Left lung (tissue), 10 donors: Measurements from ENCODE around the gene TTBK1. TPM values are rescaled to one million over a fixed set of nuclear protein-coding genes. Genes with fewer than 3 reads are reported as not detected.

Experiments used
- ATAC-seq: fragments of 200-7000 bp; cut with Tn5 transposase; one replicate; pipeline ENCODE4 v1.9.1; 2020; ENCODE audit warnings: moderate library complexity
- DNase-seq, 4 donors: peaks; one replicate each; pipeline ENCODE4 v3.0.0-alpha.2; 2013 to 2020
- H3K27ac ChIP-seq, 2 donors: fragments of 200-600 bp; sonication (generic) in 1 of 2; one replicate each; pipeline versions ENCODE4 v1.5.0 to v1.8.0; 2020 to 2021
- H3K27me3 ChIP-seq, 2 donors: fragments of 200-600 bp; sonication (generic) in 1 of 2; one replicate each; pipeline versions ENCODE4 v1.5.0 to v1.8.0; 2020 to 2021
- H3K36me3 ChIP-seq, 2 donors: fragments of 200-600 bp; sonication (generic) in 1 of 2; one replicate each; pipeline versions ENCODE4 v1.5.0 to v1.8.0; 2020 to 2021
- H3K4me1 ChIP-seq, 2 donors: fragments of 200-600 bp; one replicate each; pipeline ENCODE4 v1.8.0; 2021
- H3K4me3 ChIP-seq, 2 donors: fragments of 200-600 bp; sonication (generic) in 1 of 2; one replicate each; pipeline versions ENCODE4 v1.5.0 to v1.8.0; 2020 to 2021; ENCODE audit warnings: mild to moderate bottlenecking in 1 of 2
- H3K9me3 ChIP-seq, 2 donors: fragments of 200-600 bp; sonication (generic) in 1 of 2; one replicate each; pipeline versions ENCODE4 v1.5.0 to v1.8.0; 2020 to 2021
- CTCF ChIP-seq, 2 donors: fragments of 200-600 bp; sonication (generic) in 1 of 2; IDR thresholded peaks; one replicate each; pipeline versions ENCODE4 v1.5.0 to v1.8.0; 2021; ENCODE audit warnings: antibody characterized with exemption in 2 of 2
- intact Hi-C, 2 donors: fragments of 100-400 bp; cut with DNase I; formaldehyde crosslinking; loops; one replicate each; pipeline versions ENCODE4 v1.11.2 to v1.14.2; 2022
- polyA plus RNA-seq, 6 donors: library from polyadenylated mRNA; unstranded; fragments of 120-200 nt; gene quantifications; one replicate each; pipeline ENCODE4 v1.2.1, GENCODE V29; 2013; ENCODE audit not compliant: insufficient read length in 6 of 6
- total RNA-seq, 2 donors: library from RNA; stranded (reverse); fragmentation: NEBNext Ultra II Directional; extraction: Animal tissue kit (Norgen Biotek cat#: 25700); gene quantifications; one replicate each; pipeline ENCODE4 v1.2.1, GENCODE V29; 2021
- donor health status: DM: no; HTN: yes; CAD: no.
- donor health status: DM: no; HTN: no; CAD: no.

TTBK1 gene
- total and polyA plus RNA-seq, 8 donors = 0.08 to 0.94 (median 0.62) TPM

DNA sequence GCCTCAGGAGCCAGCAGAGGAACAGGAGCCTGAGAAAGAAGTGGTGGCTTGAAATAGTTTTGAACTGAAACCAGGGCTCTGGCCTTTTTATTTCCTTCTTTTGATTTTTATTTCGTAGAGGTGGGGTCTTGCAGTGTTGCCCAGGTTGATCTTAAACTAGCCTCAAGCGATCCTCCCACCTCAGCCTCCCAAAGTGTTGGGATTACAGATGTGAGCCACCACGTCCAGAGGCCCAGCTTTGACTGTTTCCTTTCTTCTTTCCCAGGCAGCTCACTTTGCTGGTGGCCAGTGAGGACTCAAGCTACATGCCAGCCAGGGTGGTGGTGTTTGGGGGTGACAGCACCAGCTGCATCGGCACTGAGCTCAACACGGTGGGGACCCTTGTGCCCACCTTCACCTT, 40.8 kb upstream of the TTBK1 start:
- no peak for TF ChIP-seq CTCF (IDR thresholded peaks at IDR 0.05)
- Histone ChIP-seq H3K9me3 (no peaks in the 10 kb centered on the region), H3K4me3 (no peak overlapping the region), H3K36me3 (peaks cover 0 to 80% of the 10 kb centered on the region in 2 donors), H3K4me1 (no peaks in the 10 kb centered on the region), H3K27ac (no peak overlapping the region), H3K27me3 (no peaks in the 10 kb centered on the region)
- ATAC-seq = no peak
- intact Hi-C loops = no loop called here
- DNase-seq = peak in 1 of 4 donors; percentile 22

DNA sequence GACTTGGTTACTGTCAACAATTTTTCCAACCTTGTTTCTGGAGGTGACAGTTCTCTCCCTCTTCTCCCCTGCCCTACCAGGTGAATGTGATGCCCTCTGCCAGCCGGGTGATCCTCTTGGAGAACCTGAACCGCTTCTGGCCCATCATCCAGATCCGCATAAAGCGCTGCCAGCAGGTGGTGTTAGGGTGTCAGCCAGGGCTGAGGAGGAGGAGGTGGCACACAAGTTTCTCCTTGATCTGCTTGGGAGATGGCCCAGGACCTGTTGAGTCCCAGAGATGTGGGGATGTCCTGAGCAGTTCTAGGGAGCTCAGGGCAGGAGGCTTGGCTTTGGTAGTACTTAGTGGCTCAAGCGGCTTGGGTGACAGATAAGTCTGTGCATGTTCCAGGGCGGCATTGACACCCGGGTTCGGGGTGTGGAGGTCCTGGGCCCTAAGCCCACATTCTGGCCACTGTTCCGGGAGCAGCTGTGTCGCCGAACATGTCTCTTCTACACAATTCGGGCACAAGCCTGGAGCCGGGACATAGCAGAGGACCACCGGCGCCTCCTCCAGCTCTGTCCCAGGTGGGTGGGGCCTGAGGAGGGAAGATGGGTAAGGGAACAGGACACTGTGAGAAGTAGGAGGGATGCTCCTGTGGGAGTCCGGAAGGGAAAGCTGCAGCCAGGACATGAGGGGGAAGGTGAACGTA, 40.1 kb upstream of the TTBK1 start:
- TF ChIP-seq CTCF (IDR thresholded peaks at IDR 0.05) = no peak
- H3K4me1 ChIP-seq = no peaks in the 10 kb centered on the region
- no peaks in the 10 kb centered on the region for H3K9me3 ChIP-seq
- H3K36me3 ChIP-seq = peaks cover 0 to 74% of the 10 kb centered on the region in 2 donors
- no peak for ATAC-seq
- no peak overlapping the region for H3K4me3 ChIP-seq
- H3K27ac ChIP-seq = no peak overlapping the region
- intact Hi-C loops = no loop called here
- H3K27me3 ChIP-seq = no peaks in the 10 kb centered on the region
- peak in 1 of 4 donors; percentile 15 for DNase-seq

DNA sequence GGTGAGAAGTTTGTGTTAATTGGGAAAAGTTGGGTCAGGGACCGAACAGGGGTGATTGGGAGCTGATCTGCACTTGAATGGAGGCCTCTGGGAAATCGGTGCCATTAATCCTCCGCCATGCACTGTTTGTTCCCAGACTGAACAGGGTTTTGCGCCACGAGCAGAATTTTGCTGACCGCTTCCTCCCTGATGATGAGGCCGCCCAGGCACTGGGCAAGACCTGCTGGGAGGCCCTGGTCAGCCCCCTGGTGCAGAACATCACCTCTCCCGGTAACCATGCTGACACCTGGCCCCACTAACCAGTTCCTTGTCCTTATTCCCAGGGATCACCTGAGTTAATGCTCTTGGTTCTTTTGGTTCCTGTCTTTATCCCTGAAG, 39.6 kb upstream of the TTBK1 start:
- ATAC-seq = no peak
- H3K4me1 ChIP-seq = no peaks in the 10 kb centered on the region

GRCh38 chr6:43204271-43205105, 38.8 kb upstream of the TTBK1 start:
- Histone ChIP-seq H3K27ac (no peak overlapping the region), H3K4me1 (no peaks in the 10 kb centered on the region), H3K9me3 (no peaks in the 10 kb centered on the region), H3K4me3 (no peak overlapping the region), H3K36me3 (peaks cover 0 to 63% of the 10 kb centered on the region in 2 donors), H3K27me3 (no peaks in the 10 kb centered on the region)
- TF ChIP-seq CTCF (IDR thresholded peaks at IDR 0.05) = no peak
- no peak for ATAC-seq
- peak in 1 of 4 donors; percentile 14 for DNase-seq
- intact Hi-C loops = no loop called here

More for the DNA sequence above, 39.6 kb upstream of the TTBK1 start:
- H3K27ac ChIP-seq = no peak overlapping the region
- intact Hi-C loops = no loop called here
- no peak overlapping the region for H3K4me3 ChIP-seq
- no peaks in the 10 kb centered on the region for H3K27me3 ChIP-seq
- H3K36me3 ChIP-seq = peaks cover 0 to 71% of the 10 kb centered on the region in 2 donors
- no peaks in the 10 kb centered on the region for H3K9me3 ChIP-seq
- DNase-seq = peak in 1 of 4 donors; percentile 14
- TF ChIP-seq CTCF (IDR thresholded peaks at IDR 0.05) = no peak

GRCh38 chr6:43205849-43206248, 37.4 kb upstream of the TTBK1 start:
- ATAC-seq (no peak), DNase-seq (peak in 1 of 4 donors; percentile 5)
- Histone ChIP-seq H3K36me3 (peaks cover 0 to 53% of the 10 kb centered on the region in 2 donors), H3K9me3 (no peaks in the 10 kb centered on the region), H3K27ac (no peak overlapping the region), H3K4me1 (no peaks in the 10 kb centered on the region), H3K27me3 (no peaks in the 10 kb centered on the region), H3K4me3 (no peak overlapping the region)
- TF ChIP-seq CTCF (IDR thresholded peaks at IDR 0.05) = no peak
- intact Hi-C loops = no loop called here
